K562 (cell line): ENCODE data around the gene CCNDBP1. TPM values are rescaled to one million over a fixed set of nuclear protein-coding genes. Genes with fewer than 3 reads are reported as not detected.

Experiments
- ATAC-seq: fragments of 200-7000 bp; cut with Tn5 transposase; 3 replicates; pipeline ENCODE4 v1.9.1; 2020; ENCODE audit warnings: moderate library complexity
- BruUV-seq: library from RNA; stranded (reverse); fragments of 400-500 nt; replicated peaks from 2 replicates; lab custom pipeline; 2021; lab: Mats Ljungman, UMichigan
- CTCF ChIA-PET: fragments of 300-600 bp; formaldehyde crosslinking; extraction: SDS; loops from one replicate; lab custom pipeline; 2021; ENCODE audit warnings: low intra/inter-chr PET ratio; lab: Yijun Ruan, JAX
- POLR2A ChIA-PET: fragments of 300-600, 350-650 bp; sonication (Branson Sonifier 250); formaldehyde crosslinking; extraction: SDS; loops from one replicate; lab custom pipeline; 2021; ENCODE audit warnings: antibody characterized with exemption, inconsistent platforms; lab: Yijun Ruan, JAX
- DNase-seq, 4 experiments: peaks; one replicate each; pipeline versions ENCODE4 v3.0.0 to v3.0.0-alpha.2; 2011 to 2018; ENCODE audit warnings: low spot score in 3 of 4, mixed read lengths in 3 of 4; ENCODE audit errors: extremely low read depth in 1 of 4
- FAIRE-seq: peaks from 2 replicates; lab custom pipeline; 2011; peaks lifted over from hg19 to GRCh38; lab: Jason Lieb, UNC
- H2AFZ ChIP-seq: 2 replicates; pipeline ENCODE4 v1.6.0; 2011; ENCODE audit warnings: low read depth, low read length, control low read depth, inconsistent platforms
- H3K27ac ChIP-seq: fragments of 200-600 bp; 3 replicates; pipeline ENCODE4 v1.8.0; 2011; ENCODE audit warnings: low read depth, mild to moderate bottlenecking, control low read depth, inconsistent platforms, low read length, moderate library complexity, mixed read lengths; ENCODE audit errors: extremely low read depth
- H3K27me3 ChIP-seq, 2 experiments: fragments of 300-600 bp in 1 of 2; 2 replicates in 1 of 2; 3 replicates in 1 of 2; pipeline versions ENCODE4 v1.6.0 to v1.8.0; 2011; ENCODE audit warnings: inconsistent platforms in 2 of 2, low read length in 2 of 2, mild to moderate bottlenecking in 1 of 2, mixed read lengths in 1 of 2, moderate library complexity in 1 of 2; ENCODE audit not compliant: control insufficient read depth in 2 of 2, insufficient read depth in 2 of 2
- H3K36me3 ChIP-seq: fragments of 300-600 bp; 3 replicates; pipeline ENCODE4 v1.8.0; 2011; ENCODE audit warnings: mild to moderate bottlenecking, low read length, inconsistent platforms; ENCODE audit not compliant: control insufficient read depth, insufficient read depth
- H3K4me1 ChIP-seq, 2 experiments: fragments of 200-600 bp in 1 of 2; replicated peaks in 1 of 2; 2 replicates in 1 of 2; 3 replicates in 1 of 2; pipeline versions ENCODE4 v1.5.1 to v1.8.0; 2011; ENCODE audit warnings: inconsistent platforms in 2 of 2, low read length in 2 of 2, mild to moderate bottlenecking in 1 of 2, mixed read lengths in 1 of 2, moderate library complexity in 1 of 2; ENCODE audit not compliant: control insufficient read depth in 2 of 2, insufficient read depth in 2 of 2
- H3K4me2 ChIP-seq: 2 replicates; pipeline ENCODE4 v1.6.1; 2011; ENCODE audit warnings: low read length, control low read depth, inconsistent platforms, mixed read lengths; ENCODE audit not compliant: insufficient read depth
- H3K4me3 ChIP-seq: fragments of 200-600 bp; sonication (generic), shearing (Covaris generic); 2 replicates; pipeline ENCODE4 v1.5.1; 2016; ENCODE audit warnings: control low read depth, inconsistent platforms
- H3K79me2 ChIP-seq: fragments of 200-600 bp; 3 replicates; pipeline ENCODE4 v1.8.0; 2011; ENCODE audit warnings: low read length, inconsistent platforms; ENCODE audit not compliant: control insufficient read depth, insufficient read depth
- H3K9ac ChIP-seq, 2 experiments: 2 replicates each; pipeline versions ENCODE4 v1.6.0 to v1.6.1; 2011; ENCODE audit warnings: low read depth in 2 of 2, low read length in 2 of 2, control low read depth in 1 of 2, inconsistent platforms in 1 of 2, mild to moderate bottlenecking in 1 of 2, mixed read lengths in 1 of 2; ENCODE audit not compliant: insufficient read depth in 1 of 2
- H3K9me1 ChIP-seq: one replicate; pipeline ENCODE4 v1.6.0; 2011; ENCODE audit warnings: inconsistent platforms, mild to moderate bottlenecking, low read length, moderate library complexity; ENCODE audit not compliant: control insufficient read depth, insufficient read depth
- H3K9me3 ChIP-seq: replicated peaks from 2 replicates; pipeline ENCODE4 v1.5.1; 2011; ENCODE audit warnings: low read depth, low read length, inconsistent platforms; ENCODE audit not compliant: control insufficient read depth, insufficient read depth
- H4K20me1 ChIP-seq: replicated peaks from 2 replicates; pipeline ENCODE4 v1.6.1; 2011; ENCODE audit warnings: low read length, inconsistent platforms, mixed read lengths; ENCODE audit not compliant: control insufficient read depth, insufficient read depth
- MCM7 ChIP-seq, 2 experiments: fragments of 450-650 bp; IDR thresholded peaks; 2 replicates each; pipeline ENCODE4 v1.6.1; 2016 to 2018
- NR1H2 ChIP-seq: sonication (generic); formaldehyde crosslinking; IDR thresholded peaks from 2 replicates; pipeline ENCODE4 v1.4.0; 2020; ENCODE audit warnings: mild to moderate bottlenecking, missing genetic modification reagents
- NR4A1 ChIP-seq, 2 experiments: fragments of 250-450 bp in 1 of 2; fragments of 450-650 bp in 1 of 2; sonication (Bioruptor Pico) in 1 of 2; IDR thresholded peaks; 2 replicates each; pipeline versions ENCODE4 v1.4.0 to v1.6.1; 2016 to 2020; ENCODE audit warnings: mild to moderate bottlenecking in 2 of 2, missing compliant biosample characterization in 1 of 2, missing genetic modification characterization in 1 of 2, moderate library complexity in 1 of 2
- PCBP2 ChIP-seq: fragments of 200-400 bp; formaldehyde crosslinking; IDR thresholded peaks from 2 replicates; pipeline ENCODE4 v1.6.1; 2018; ENCODE audit warnings: low read length, low read depth, mild to moderate bottlenecking, moderate library complexity; ENCODE audit not compliant: poor library complexity, severe bottlenecking
- POLR3G ChIP-seq: IDR thresholded peaks from 2 replicates; pipeline ENCODE4 v1.6.1; 2011; ENCODE audit not compliant: insufficient read length, insufficient replicate concordance; ENCODE audit errors: extremely low read depth
- RCOR1 ChIP-seq, 2 experiments: IDR thresholded peaks; 2 replicates each; pipeline ENCODE4 v1.6.1; 2012; ENCODE audit warnings: low read depth in 2 of 2, low read length in 2 of 2, borderline replicate concordance in 1 of 2, improper control_type of control experiment in 1 of 2
- ZBED1 ChIP-seq: IDR thresholded peaks from 2 replicates; pipeline ENCODE4 v1.6.1; 2014
- ZNF174 ChIP-seq: fragments of 250-450 bp; sonication (Bioruptor Pico); IDR thresholded peaks from 2 replicates; pipeline ENCODE4 v1.4.0; 2020; ENCODE audit warnings: mild to moderate bottlenecking
- ZNF354B ChIP-seq: fragments of 250-450 bp; sonication (Bioruptor Pico); IDR thresholded peaks from 2 replicates; pipeline ENCODE4 v1.4.0; 2020
- WGBS: fragments of 100-300 bp; shearing (Covaris generic); methylation state at CpG from one replicate; pipeline ENCODE4 v1.1.6; 2016; ENCODE audit warnings: low coverage, mixed read lengths; ENCODE audit not compliant: insufficient coverage; ENCODE audit errors: missing lambda C conversion rate; 5-methylcytosine and 5-hydroxymethylcytosine counted together
- in situ Hi-C: fragments of 300-500 bp; cut with MboI; formaldehyde crosslinking; loops from 4 replicates; pipeline ENCODE4 v1.15.0; 2018; ENCODE audit warnings: inconsistent platforms, mixed read lengths
- intact Hi-C: fragments of 100-400 bp; cut with micrococcal nuclease; formaldehyde crosslinking; loops from 2 replicates; pipeline ENCODE4 v1.14.2; 2022
- polyA plus RNA-seq, 8 experiments: library from polyadenylated mRNA; depleted of rRNA in 4 of 8; stranded (reverse) in 5 of 8; unstranded in 3 of 8; fragments of >200 nt; fragmentation: Nextera tagmentation in 2 of 8; fragmentation: Illumina TruSeq in 1 of 8; extraction: Ambion mirVana in 2 of 8; extraction: Trizol in 1 of 8; gene quantifications; 2 replicates each; pipeline versions ENCODE4 v1.2.1 to v1.2.3, GENCODE V29; 2011 to 2014; ENCODE audit warnings: inconsistent platforms in 1 of 8, missing spikeins in 1 of 8
- total RNA-seq, 7 experiments: library from RNA; depleted of rRNA in 6 of 7; stranded (reverse); fragments of >200 nt in 6 of 7; fragmentation: Illumina TruSeq in 2 of 7; extraction: Trizol in 2 of 7; gene quantifications; 2 replicates each; pipeline versions ENCODE4 v1.2.1 to v1.2.3, GENCODE V29; 2011 to 2021; ENCODE audit warnings: low replicate concordance in 1 of 7
- TF ChIP-seq, protein P1 (sequence below): sonication (generic); formaldehyde crosslinking; IDR thresholded peaks from 2 replicates; pipeline ENCODE4 v1.8.1; 2022; ENCODE audit warnings: missing genetic modification reagents
- TF ChIP-seq, protein P2 (sequence below): sonication (generic); formaldehyde crosslinking; IDR thresholded peaks from 2 replicates; pipeline ENCODE4 v1.8.0; 2022; ENCODE audit warnings: missing genetic modification reagents, mild to moderate bottlenecking, borderline replicate concordance
- TF ChIP-seq, protein P3 (sequence below): fragments of 250-450 bp; sonication (Bioruptor Pico); IDR thresholded peaks from 2 replicates; pipeline ENCODE4 v1.4.0; 2020; ENCODE audit warnings: borderline replicate concordance
- TF ChIP-seq, protein P4 (sequence below): fragments of 450-650 bp; formaldehyde crosslinking; IDR thresholded peaks from 2 replicates; pipeline ENCODE4 v1.4.0; 2020; ENCODE audit warnings: mild to moderate bottlenecking, moderate library complexity
- TF ChIP-seq, protein P5 (sequence below): IDR thresholded peaks from 2 replicates; pipeline ENCODE4 v1.6.1; 2014; ENCODE audit warnings: antibody characterized with exemption

The CCNDBP1 gene
- total and polyA plus RNA-seq, 9 of the 15 experiments (the other 6 are each of a cell fraction or from before 2014, with no cell fraction given), result 37.0 to 111 (median 55.5) TPM

DNA sequence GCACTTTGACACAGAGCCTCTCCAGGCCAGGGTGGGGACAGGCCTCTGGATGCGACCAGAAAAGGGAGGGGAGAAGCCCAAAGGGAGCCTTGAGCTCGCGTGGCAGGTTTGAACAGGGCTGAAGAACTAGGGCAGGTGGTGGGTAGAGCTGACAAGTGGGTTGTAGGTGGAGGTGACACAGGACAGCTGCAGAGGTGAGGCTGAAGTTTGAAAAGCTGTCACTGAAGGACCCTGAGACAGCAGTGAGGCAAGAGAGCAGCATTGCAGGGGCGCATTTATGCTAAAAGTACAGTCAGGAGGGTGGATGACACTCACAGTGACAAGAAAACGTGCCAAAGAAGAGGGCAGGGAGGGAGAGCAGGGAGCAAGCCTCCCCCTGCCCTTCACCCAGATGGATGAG is 57.4 kb downstream of the CCNDBP1 start (continued):
- no peak for TF ChIP-seq ZNF354B
- TF ChIP-seq MCM7 (IDR thresholded peaks at IDR 0.05), result no peak
- no peak for TF ChIP-seq NR1H2 (CRISPR knock-in tag)

DNA sequence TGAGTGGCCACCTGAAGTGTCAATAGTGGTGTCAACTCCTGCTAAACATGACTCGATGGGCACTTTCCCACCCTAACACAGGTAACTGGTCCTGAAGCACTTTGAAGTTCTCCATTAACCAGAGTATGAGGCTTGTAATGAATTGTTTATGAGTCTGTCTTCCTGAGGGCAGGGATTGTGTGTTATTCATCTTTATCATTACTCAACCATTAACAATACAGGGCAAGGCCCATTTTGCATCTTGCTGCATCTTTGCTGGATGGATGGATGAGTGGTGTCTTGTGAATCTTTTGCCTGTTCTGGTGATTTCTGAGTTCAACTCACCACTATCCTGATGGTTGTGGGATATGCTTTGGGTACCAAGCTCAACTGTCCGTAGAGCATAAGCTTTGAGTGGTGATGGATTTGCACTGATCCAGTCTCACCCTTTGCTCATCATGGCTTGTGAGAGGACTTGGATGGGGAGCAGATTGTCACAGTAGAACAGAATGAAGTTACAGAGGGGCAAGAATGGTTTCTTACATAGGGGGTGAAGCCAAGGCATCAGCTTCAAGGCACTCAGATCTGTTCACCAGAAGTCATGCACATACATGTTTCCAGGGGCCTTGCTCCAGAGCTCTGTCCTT is 57.9 kb downstream of the CCNDBP1 start:
- intact Hi-C loops, result no loop called here
- Histone ChIP-seq H3K4me3 (no peak overlapping the region), H3K79me2 (no peaks in the 10 kb centered on the region), H3K9me3 (no peaks in the 10 kb centered on the region), H3K9ac (no peak overlapping the region), H4K20me1 (no peaks in the 10 kb centered on the region), H3K4me2 (no peak overlapping the region), H3K36me3 (no peaks in the 10 kb centered on the region), H2AFZ (no peak overlapping the region), H3K4me1 (peaks cover 8 to 17% of the 10 kb centered on the region in 2 experiments), H3K27ac (no peak overlapping the region), H3K9me1 (no peaks in the 10 kb centered on the region), H3K27me3 (no peaks in the 10 kb centered on the region)
- ChIA-PET POLR2A (interaction anchor here (1.4 kb wide), 1 partner anchor 24 kb away, joined by 4 read pairs; no protein-coding TSS in a partner anchor), CTCF (no interaction called here)
- DNase-seq (no peak), ATAC-seq (no peak), FAIRE-seq (no peak)
- BruUV-seq, result no TSS peak
- in situ Hi-C loops, result no loop called here
- 9% methylated on average over 2 of the region's 2 CpGs for WGBS
- TF ChIP-seq, protein P1, sequence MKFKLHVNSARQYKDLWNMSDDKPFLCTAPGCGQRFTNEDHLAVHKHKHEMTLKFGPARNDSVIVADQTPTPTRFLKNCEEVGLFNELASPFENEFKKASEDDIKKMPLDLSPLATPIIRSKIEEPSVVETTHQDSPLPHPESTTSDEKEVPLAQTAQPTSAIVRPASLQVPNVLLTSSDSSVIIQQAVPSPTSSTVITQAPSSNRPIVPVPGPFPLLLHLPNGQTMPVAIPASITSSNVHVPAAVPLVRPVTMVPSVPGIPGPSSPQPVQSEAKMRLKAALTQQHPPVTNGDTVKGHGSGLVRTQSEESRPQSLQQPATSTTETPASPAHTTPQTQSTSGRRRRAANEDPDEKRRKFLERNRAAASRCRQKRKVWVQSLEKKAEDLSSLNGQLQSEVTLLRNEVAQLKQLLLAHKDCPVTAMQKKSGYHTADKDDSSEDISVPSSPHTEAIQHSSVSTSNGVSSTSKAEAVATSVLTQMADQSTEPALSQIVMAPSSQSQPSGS (CRISPR knock-in tag), result no peak
- TF ChIP-seq, protein P2, sequence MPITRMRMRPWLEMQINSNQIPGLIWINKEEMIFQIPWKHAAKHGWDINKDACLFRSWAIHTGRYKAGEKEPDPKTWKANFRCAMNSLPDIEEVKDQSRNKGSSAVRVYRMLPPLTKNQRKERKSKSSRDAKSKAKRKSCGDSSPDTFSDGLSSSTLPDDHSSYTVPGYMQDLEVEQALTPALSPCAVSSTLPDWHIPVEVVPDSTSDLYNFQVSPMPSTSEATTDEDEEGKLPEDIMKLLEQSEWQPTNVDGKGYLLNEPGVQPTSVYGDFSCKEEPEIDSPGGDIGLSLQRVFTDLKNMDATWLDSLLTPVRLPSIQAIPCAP (CRISPR knock-in tag), result no peak
- TF ChIP-seq NR4A1 (CRISPR knock-in tag; IDR thresholded peaks at IDR 0.05), result no peak
- no peak for TF ChIP-seq NR4A1 (tag; IDR thresholded peaks at IDR 0.05)
- no peak for TF ChIP-seq POLR3G
- TF ChIP-seq PCBP2, result no peak
- TF ChIP-seq ZBED1, result no peak
- TF ChIP-seq, protein P3, sequence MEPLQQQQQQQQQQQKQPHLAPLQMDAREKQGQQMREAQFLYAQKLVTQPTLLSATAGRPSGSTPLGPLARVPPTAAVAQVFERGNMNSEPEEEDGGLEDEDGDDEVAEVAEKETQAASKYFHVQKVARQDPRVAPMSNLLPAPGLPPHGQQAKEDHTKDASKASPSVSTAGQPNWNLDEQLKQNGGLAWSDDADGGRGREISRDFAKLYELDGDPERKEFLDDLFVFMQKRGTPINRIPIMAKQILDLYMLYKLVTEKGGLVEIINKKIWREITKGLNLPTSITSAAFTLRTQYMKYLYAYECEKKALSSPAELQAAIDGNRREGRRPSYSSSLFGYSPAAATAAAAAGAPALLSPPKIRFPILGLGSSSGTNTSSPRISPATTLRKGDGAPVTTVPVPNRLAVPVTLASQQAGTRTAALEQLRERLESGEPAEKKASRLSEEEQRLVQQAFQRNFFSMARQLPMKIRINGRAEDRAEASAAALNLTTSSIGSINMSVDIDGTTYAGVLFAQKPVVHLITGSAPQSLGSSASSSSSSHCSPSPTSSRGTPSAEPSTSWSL, result no peak
- TF ChIP-seq ZNF174 (CRISPR knock-in tag), result no peak
- TF ChIP-seq, protein P4, sequence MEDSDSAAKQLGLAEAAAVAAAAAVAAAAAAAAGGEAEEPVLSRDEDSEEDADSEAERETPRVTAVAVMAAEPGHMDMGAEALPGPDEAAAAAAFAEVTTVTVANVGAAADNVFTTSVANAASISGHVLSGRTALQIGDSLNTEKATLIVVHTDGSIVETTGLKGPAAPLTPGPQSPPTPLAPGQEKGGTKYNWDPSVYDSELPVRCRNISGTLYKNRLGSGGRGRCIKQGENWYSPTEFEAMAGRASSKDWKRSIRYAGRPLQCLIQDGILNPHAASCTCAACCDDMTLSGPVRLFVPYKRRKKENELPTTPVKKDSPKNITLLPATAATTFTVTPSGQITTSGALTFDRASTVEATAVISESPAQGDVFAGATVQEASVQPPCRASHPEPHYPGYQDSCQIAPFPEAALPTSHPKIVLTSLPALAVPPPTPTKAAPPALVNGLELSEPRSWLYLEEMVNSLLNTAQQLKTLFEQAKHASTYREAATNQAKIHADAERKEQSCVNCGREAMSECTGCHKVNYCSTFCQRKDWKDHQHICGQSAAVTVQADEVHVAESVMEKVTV (CRISPR knock-in tag), result no peak
- TF ChIP-seq RCOR1 (IDR thresholded peaks at IDR 0.05; ENCODE audit: borderline replicate concordance in 1 of 2, low read depth in 2 of 2, low read length in 2 of 2), result no peak
- TF ChIP-seq, protein P5, sequence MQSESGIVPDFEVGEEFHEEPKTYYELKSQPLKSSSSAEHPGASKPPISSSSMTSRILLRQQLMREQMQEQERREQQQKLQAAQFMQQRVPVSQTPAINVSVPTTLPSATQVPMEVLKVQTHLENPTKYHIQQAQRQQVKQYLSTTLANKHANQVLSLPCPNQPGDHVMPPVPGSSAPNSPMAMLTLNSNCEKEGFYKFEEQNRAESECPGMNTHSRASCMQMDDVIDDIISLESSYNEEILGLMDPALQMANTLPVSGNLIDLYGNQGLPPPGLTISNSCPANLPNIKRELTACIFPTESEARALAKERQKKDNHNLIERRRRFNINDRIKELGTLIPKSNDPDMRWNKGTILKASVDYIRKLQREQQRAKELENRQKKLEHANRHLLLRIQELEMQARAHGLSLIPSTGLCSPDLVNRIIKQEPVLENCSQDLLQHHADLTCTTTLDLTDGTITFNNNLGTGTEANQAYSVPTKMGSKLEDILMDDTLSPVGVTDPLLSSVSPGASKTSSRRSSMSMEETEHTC, result no peak
